Retinal pigment epithelial cell (primary cell): ENCODE data around the gene XKR3.
"Not testable (repeated sequence)": the region's sequence is repeated elsewhere in the genome, so short reads cannot be mapped to it uniquely, and the experiment has no call there.

Experiments used
- DNase-seq: peaks from one replicate; pipeline ENCODE4 v3.0.0-alpha.2; 2010; ENCODE audit warnings: low read depth
- H3K4me3 ChIP-seq: 2 replicates; pipeline ENCODE4 v1.5.1; 2011; ENCODE audit warnings: mild to moderate bottlenecking, low read length, control low read depth, moderate library complexity
- CTCF ChIP-seq: conservative IDR thresholded peaks from 2 replicates; pipeline ENCODE4 v1.5.1; 2011; ENCODE audit warnings: low read depth, low read length, control low read depth, inconsistent platforms

XKR3 gene

GRCh38 chr22:16824716-16825687 lies at the start of gene XKR3:
TSS of gene XKR3 (minus strand) at chr22:16825411. CDS start at chr22:16808073, 17,338 bp downstream.
- TF ChIP-seq CTCF = no peak
- peak; percentile 11 for DNase-seq
- no peak within 1 kb of the TSS for H3K4me3 ChIP-seq

GRCh38 chr22:16869640-16870039 lies 44.4 kb upstream of the XKR3 start:
- DNase-seq, H3K4me3 ChIP-seq: not testable (repeated sequence)

GRCh38 chr22:16866167-16866566 lies 41.0 kb upstream of the XKR3 start:
- no peak for TF ChIP-seq CTCF
- peak; percentile 34 for DNase-seq
- H3K4me3 ChIP-seq = no peak overlapping the region

- not testable (repeated sequence) for DNase-seq, H3K4me3 ChIP-seq
These were observed 31.6 kb upstream of the XKR3 start for GRCh38 chr22:16856851-16857250.

GRCh38 chr22:16854631-16855030 lies 29.4 kb upstream of the XKR3 start:
- H3K4me3 ChIP-seq = no peak overlapping the region
- no peak for TF ChIP-seq CTCF
- no peak for DNase-seq

GRCh38 chr22:16851268-16851996 lies 26.2 kb upstream of the XKR3 start:
- not testable (repeated sequence) for H3K4me3 ChIP-seq, DNase-seq

- DNase-seq = no peak
- no peak for TF ChIP-seq CTCF
- H3K4me3 ChIP-seq = no peak overlapping the region
These were observed 22.1 kb upstream of the XKR3 start for GRCh38 chr22:16847271-16847670.

- no peak for TF ChIP-seq CTCF
- no peak overlapping the region for H3K4me3 ChIP-seq
- no peak for DNase-seq
These were observed 20.7 kb upstream of the XKR3 start for GRCh38 chr22:16845881-16846280.
